Measurements from ENCODE around the gene STK17A. TPM values are rescaled to one million over a fixed set of nuclear protein-coding genes. Genes with fewer than 3 reads are reported as not detected.

The STK17A gene
- total RNA-seq, 1 experiment from 2014 or later: 9.8 TPM

- H2AFZ ChIP-seq (ENCODE audit: low read length): no peak overlapping the region
- H3K56ac ChIP-seq (ENCODE audit: insufficient read length, low read depth, low read length): no peak overlapping the region
These were observed 35.2 kb downstream of the STK17A start for GRCh38 chr7:43618073-43618472.

More at GRCh38 chr7:43618073-43618472, 35.2 kb downstream of the STK17A start:
- Histone ChIP-seq H4K5ac (ENCODE audit: insufficient read length, low read depth, low read length) (peak overlapping the region; percentile 88), H3K79me1 (ENCODE audit: insufficient read depth, low read depth, low read length, poor library complexity, severe bottlenecking) (no peaks in the 10 kb centered on the region), H2BK15ac (ENCODE audit: low read depth, low read length) (no peak overlapping the region), H3K14ac (ENCODE audit: insufficient read depth, low read length) (no peak overlapping the region; the same call in 1 of the 2 replicates), H2BK5ac (ENCODE audit: insufficient read length, low read length) (no peak overlapping the region), H3K9ac (ENCODE audit: extremely low read depth, insufficient read length, low read length) (no peak overlapping the region), H2BK120ac (ENCODE audit: low read depth, low read length, poor library complexity, severe bottlenecking) (no peak overlapping the region), H3K27ac (ENCODE audit: insufficient read length, low read depth, low read length) (no peak overlapping the region), H4K8ac (replicated peaks; ENCODE audit: insufficient read length, low read depth, low read length) (no peak overlapping the region), H3K4ac (ENCODE audit: low read depth, low read length) (no peak overlapping the region), H2AK5ac (ENCODE audit: insufficient read length, low read length) (no peak overlapping the region), H4K91ac (ENCODE audit: insufficient read length, low read depth, low read length) (no peak overlapping the region), H3K4me1 (ENCODE audit: insufficient read depth, low read length) (no peaks in the 10 kb centered on the region; the same call in 1 of the 2 replicates), H3K4me2 (ENCODE audit: insufficient read depth, insufficient read length, low read length) (no peak overlapping the region), H3K18ac (ENCODE audit: insufficient read length, low read depth, low read length) (no peak overlapping the region), H3K23ac (ENCODE audit: insufficient read length, low read depth, low read length) (no peak overlapping the region), H3T11ph (ENCODE audit: low read length) (no peak overlapping the region), H3K79me2 (ENCODE audit: insufficient read depth, low read length) (no peaks in the 10 kb centered on the region), H3K23me2 (ENCODE audit: insufficient read length, low read depth, low read length, poor library complexity, severe bottlenecking) (peaks cover 2% of the 10 kb centered on the region), H4K20me1 (ENCODE audit: control insufficient read depth, insufficient read depth, insufficient read length) (no peaks in the 10 kb centered on the region), H2BK20ac (ENCODE audit: low read depth, low read length, poor library complexity, severe bottlenecking) (no peak overlapping the region), H3K27me3 (ENCODE audit: insufficient read depth, low read length) (no peaks in the 10 kb centered on the region), H2BK12ac (ENCODE audit: insufficient read length, low read depth, low read length) (no peak overlapping the region), H3K9me3 (ENCODE audit: control insufficient read depth, low read depth, low read length) (no peaks in the 10 kb centered on the region)
- no CpG with 5 or more reads among the region's 4 CpGs for WGBS (ENCODE audit: extremely low coverage, insufficient read length, low lambda C conversion rate)
- Mint-ChIP-seq H3K4me1 (peaks cover 0 to 2% of the 10 kb centered on the region in 2 experiments; a peak in 2 of 4 replicates), H3K4me3 (no peak overlapping the region), H3K36me3 (ENCODE audit: insufficient read depth in 1 of 3, low read depth in 3 of 3) (peaks cover 0 to 10% (median 4%) of the 10 kb centered on the region in 3 experiments; a peak in 4 of 7 replicates), H3K27ac (no peak overlapping the region), H3K9me3 (no peaks in the 10 kb centered on the region), H3K27me3 (ENCODE audit: low read depth) (no peaks in the 10 kb centered on the region)
- DNase-seq: no peak
- TF ChIP-seq CTCF (conservative IDR thresholded peaks at IDR 0.05): no peak

Measured in H9 (cell line).